SK-N-SH (cell line): ENCODE results near the gene LDLRAP1.
"Not testable (repeated sequence)": the region's sequence is repeated elsewhere in the genome, so short reads cannot be mapped to it uniquely, and the experiment has no call there.

Experiments used
- ELF1 ChIP-seq: IDR thresholded peaks from 2 replicates; pipeline ENCODE4 v1.4.0; 2012
- TEAD4 ChIP-seq: IDR thresholded peaks from 2 replicates; pipeline ENCODE4 v1.4.0; 2012; ENCODE audit warnings: mild to moderate bottlenecking, borderline replicate concordance; ENCODE audit not compliant: insufficient read depth
- TF ChIP-seq, protein P1 (sequence below): fragments of 200-600 bp; sonication (generic); IDR thresholded peaks from 2 replicates; pipeline ENCODE4 v1.6.1; 2017; ENCODE audit warnings: antibody characterized with exemption, mild to moderate bottlenecking, moderate library complexity
- TF ChIP-seq, protein P2 (sequence below): IDR thresholded peaks from 2 replicates; pipeline ENCODE4 v1.4.0; 2012; ENCODE audit warnings: low read depth, borderline replicate concordance

- TF ChIP-seq, protein P1, sequence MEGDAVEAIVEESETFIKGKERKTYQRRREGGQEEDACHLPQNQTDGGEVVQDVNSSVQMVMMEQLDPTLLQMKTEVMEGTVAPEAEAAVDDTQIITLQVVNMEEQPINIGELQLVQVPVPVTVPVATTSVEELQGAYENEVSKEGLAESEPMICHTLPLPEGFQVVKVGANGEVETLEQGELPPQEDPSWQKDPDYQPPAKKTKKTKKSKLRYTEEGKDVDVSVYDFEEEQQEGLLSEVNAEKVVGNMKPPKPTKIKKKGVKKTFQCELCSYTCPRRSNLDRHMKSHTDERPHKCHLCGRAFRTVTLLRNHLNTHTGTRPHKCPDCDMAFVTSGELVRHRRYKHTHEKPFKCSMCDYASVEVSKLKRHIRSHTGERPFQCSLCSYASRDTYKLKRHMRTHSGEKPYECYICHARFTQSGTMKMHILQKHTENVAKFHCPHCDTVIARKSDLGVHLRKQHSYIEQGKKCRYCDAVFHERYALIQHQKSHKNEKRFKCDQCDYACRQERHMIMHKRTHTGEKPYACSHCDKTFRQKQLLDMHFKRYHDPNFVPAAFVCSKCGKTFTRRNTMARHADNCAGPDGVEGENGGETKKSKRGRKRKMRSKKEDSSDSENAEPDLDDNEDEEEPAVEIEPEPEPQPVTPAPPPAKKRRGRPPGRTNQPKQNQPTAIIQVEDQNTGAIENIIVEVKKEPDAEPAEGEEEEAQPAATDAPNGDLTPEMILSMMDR = not testable (repeated sequence)
- TF ChIP-seq, protein P2, sequence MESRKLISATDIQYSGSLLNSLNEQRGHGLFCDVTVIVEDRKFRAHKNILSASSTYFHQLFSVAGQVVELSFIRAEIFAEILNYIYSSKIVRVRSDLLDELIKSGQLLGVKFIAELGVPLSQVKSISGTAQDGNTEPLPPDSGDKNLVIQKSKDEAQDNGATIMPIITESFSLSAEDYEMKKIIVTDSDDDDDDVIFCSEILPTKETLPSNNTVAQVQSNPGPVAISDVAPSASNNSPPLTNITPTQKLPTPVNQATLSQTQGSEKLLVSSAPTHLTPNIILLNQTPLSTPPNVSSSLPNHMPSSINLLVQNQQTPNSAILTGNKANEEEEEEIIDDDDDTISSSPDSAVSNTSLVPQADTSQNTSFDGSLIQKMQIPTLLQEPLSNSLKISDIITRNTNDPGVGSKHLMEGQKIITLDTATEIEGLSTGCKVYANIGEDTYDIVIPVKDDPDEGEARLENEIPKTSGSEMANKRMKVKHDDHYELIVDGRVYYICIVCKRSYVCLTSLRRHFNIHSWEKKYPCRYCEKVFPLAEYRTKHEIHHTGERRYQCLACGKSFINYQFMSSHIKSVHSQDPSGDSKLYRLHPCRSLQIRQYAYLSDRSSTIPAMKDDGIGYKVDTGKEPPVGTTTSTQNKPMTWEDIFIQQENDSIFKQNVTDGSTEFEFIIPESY = not testable (repeated sequence)
- TF ChIP-seq ELF1, TEAD4: not testable (repeated sequence)
Measured at GRCh38 chr1:25603779-25604538, 60.6 kb downstream of the LDLRAP1 start.
